A549 (cell line): ENCODE measurements around the gene HEXD. TPM values are rescaled to one million over a fixed set of nuclear protein-coding genes. Genes with fewer than 3 reads are reported as not detected.

Experiments
- ATAC-seq, 2 experiments: fragments of 200-7000 bp in 1 of 2; fragments of >200 bp in 1 of 2; cut with Nextera tagmentation in 1 of 2; cut with Tn5 transposase in 1 of 2; 3 replicates each; pipeline versions ENCODE4 v1.8.0 to v1.9.1; 2018 to 2020; ENCODE audit warnings: mild to moderate bottlenecking in 1 of 2, moderate library complexity in 1 of 2
- CTCF ChIA-PET: fragments of 300-600 bp; sonication (Branson Sonifier 250); formaldehyde crosslinking; extraction: SDS; loops from one replicate; lab custom pipeline; 2021; ENCODE audit warnings: antibody characterized with exemption, inconsistent platforms; lab: Yijun Ruan, JAX
- POLR2A ChIA-PET: fragments of 350-600 bp; formaldehyde crosslinking; extraction: SDS; loops from one replicate; lab custom pipeline; 2021; ENCODE audit warnings: antibody characterized with exemption, inconsistent platforms; lab: Yijun Ruan, JAX
- DNase-seq, 2 experiments: peaks; one replicate each; pipeline versions ENCODE4 v3.0.0 to v3.0.0-alpha.2; 2011 to 2016; ENCODE audit warnings: low read depth in 1 of 2, low spot score in 1 of 2
- FAIRE-seq: peaks from 2 replicates; lab custom pipeline; 2011; peaks lifted over from hg19 to GRCh38; lab: Jason Lieb, UNC
- H3K27ac ChIP-seq, 2 experiments: fragments of >200 bp; sonication (Bioruptor Twin); formaldehyde crosslinking; 3 replicates each; pipeline ENCODE4 v1.5.1; 2016 to 2017
- H3K4me1 ChIP-seq: fragments of >200 bp; sonication (Bioruptor Twin); formaldehyde crosslinking; 3 replicates; pipeline ENCODE4 v1.6.1; 2016
- H3K4me2 ChIP-seq: fragments of >200 bp; sonication (Bioruptor Twin); formaldehyde crosslinking; 3 replicates; pipeline ENCODE4 v1.6.1; 2016
- H3K4me3 ChIP-seq: fragments of >200 bp; sonication (Bioruptor Twin); formaldehyde crosslinking; 3 replicates; pipeline ENCODE4 v1.5.1; 2016
- H3K9me3 ChIP-seq: fragments of >200 bp; sonication (Bioruptor Twin); formaldehyde crosslinking; 3 replicates; pipeline ENCODE4 v1.6.1; 2016
- BHLHE40 ChIP-seq: IDR thresholded peaks from 2 replicates; pipeline ENCODE4 v1.6.1; 2012; ENCODE audit warnings: low read depth, low read length, inconsistent platforms
- CBX2 ChIP-seq: fragments of 200-600 bp; sonication (generic); IDR thresholded peaks from 2 replicates; pipeline ENCODE4 v1.6.1; 2016; ENCODE audit warnings: low read depth, mild to moderate bottlenecking, borderline replicate concordance
- CEBPB ChIP-seq, 2 experiments: fragments of >200 bp in 1 of 2; sonication (Bioruptor Twin) in 1 of 2; formaldehyde crosslinking in 1 of 2; IDR thresholded peaks; 2 replicates each; pipeline ENCODE4 v1.6.1; 2012 to 2016
- CHD2 ChIP-seq: fragments of 150-350 bp; IDR thresholded peaks from 2 replicates; pipeline ENCODE4 v1.6.1; 2014; ENCODE audit warnings: low read length; ENCODE audit not compliant: partially characterized antibody
- CHD4 ChIP-seq: fragments of 200-600 bp; sonication (generic); IDR thresholded peaks from 2 replicates; pipeline ENCODE4 v1.6.1; 2016; ENCODE audit warnings: antibody characterized with exemption, mild to moderate bottlenecking, borderline replicate concordance
- ELK1 ChIP-seq: fragments of 150-350 bp; IDR thresholded peaks from 2 replicates; pipeline ENCODE4 v1.6.1; 2014; ENCODE audit warnings: low read depth, mild to moderate bottlenecking, low read length
- EP300 ChIP-seq, 2 experiments: fragments of >200 bp; sonication (Bioruptor Twin); formaldehyde crosslinking; IDR thresholded peaks; 2 replicates in 1 of 2; 3 replicates in 1 of 2; pipeline ENCODE4 v1.6.1; 2016 to 2017
- ESRRA ChIP-seq: fragments of 150-350 bp; IDR thresholded peaks from 2 replicates; pipeline ENCODE4 v1.6.1; 2014; ENCODE audit warnings: mild to moderate bottlenecking, low read length, borderline replicate concordance
- FOSL2 ChIP-seq, 2 experiments: fragments of 450-650 bp in 1 of 2; fragments of >200 bp in 1 of 2; sonication (Bioruptor Twin) in 1 of 2; formaldehyde crosslinking; IDR thresholded peaks; 2 replicates each; pipeline versions ENCODE4 v1.5.0 to v1.6.1; 2016 to 2020; ENCODE audit warnings: mild to moderate bottlenecking in 1 of 2, moderate library complexity in 1 of 2
- FOXS1 ChIP-seq: fragments of 250-450 bp; sonication (Bioruptor Pico); IDR thresholded peaks from 2 replicates; pipeline ENCODE4 v1.5.0; 2020; ENCODE audit warnings: mild to moderate bottlenecking, moderate library complexity
- HDAC2 ChIP-seq: fragments of 200-600 bp; sonication (generic); IDR thresholded peaks from 2 replicates; pipeline ENCODE4 v1.6.1; 2016
- HEYL ChIP-seq: fragments of 250-450 bp; sonication (Bioruptor Pico); IDR thresholded peaks from 2 replicates; pipeline ENCODE4 v1.8.0; 2021; ENCODE audit warnings: mild to moderate bottlenecking, moderate library complexity
- HMGXB4 ChIP-seq: fragments of 250-450 bp; sonication (Bioruptor Pico); IDR thresholded peaks from 2 replicates; pipeline ENCODE4 v1.5.0; 2021; ENCODE audit warnings: mild to moderate bottlenecking, moderate library complexity, borderline replicate concordance
- JUN ChIP-seq, 2 experiments: fragments of >200 bp; sonication (Bioruptor Twin); formaldehyde crosslinking; IDR thresholded peaks; 2 replicates in 1 of 2; 3 replicates in 1 of 2; pipeline ENCODE4 v1.6.1; 2016 to 2017
- KDM5A ChIP-seq: fragments of 200-600 bp; sonication (generic); IDR thresholded peaks from 2 replicates; pipeline ENCODE4 v1.6.1; 2016; ENCODE audit warnings: antibody characterized with exemption, mild to moderate bottlenecking
- MAX ChIP-seq: IDR thresholded peaks from 2 replicates; pipeline ENCODE4 v1.6.1; 2012
- MAZ ChIP-seq: fragments of 150-350 bp; IDR thresholded peaks from 2 replicates; pipeline ENCODE4 v1.6.1; 2014; ENCODE audit warnings: antibody characterized with exemption, low read depth, low read length, borderline replicate concordance
- PHF8 ChIP-seq: fragments of 200-600 bp; sonication (generic); IDR thresholded peaks from 2 replicates; pipeline ENCODE4 v1.6.1; 2016; ENCODE audit warnings: low read depth, mild to moderate bottlenecking, antibody characterized with exemption, moderate library complexity, borderline replicate concordance
- POLR2A ChIP-seq: IDR thresholded peaks from 2 replicates; pipeline ENCODE4 v1.6.1; 2012; ENCODE audit warnings: mild to moderate bottlenecking, low read length
- POLR2AphosphoS2 ChIP-seq: conservative IDR thresholded peaks from 2 replicates; pipeline ENCODE4 v1.6.1; 2012; ENCODE audit warnings: low read length, improper control_type of control experiment, inconsistent platforms
- RAD21 ChIP-seq, 2 experiments: fragments of >200 bp in 1 of 2; sonication (Bioruptor Twin) in 1 of 2; formaldehyde crosslinking in 1 of 2; IDR thresholded peaks in 1 of 2; conservative IDR thresholded peaks in 1 of 2; 2 replicates in 1 of 2; 3 replicates in 1 of 2; pipeline ENCODE4 v1.6.1; 2012 to 2018; ENCODE audit warnings: inconsistent platforms in 1 of 2
- RARB ChIP-seq: fragments of 250-450 bp; sonication (Bioruptor Pico); IDR thresholded peaks from 2 replicates; pipeline ENCODE4 v1.8.0; 2021; ENCODE audit warnings: mild to moderate bottlenecking, moderate library complexity
- RCOR1 ChIP-seq: fragments of 150-350 bp; IDR thresholded peaks from 2 replicates; pipeline ENCODE4 v1.6.1; 2014; ENCODE audit warnings: antibody characterized with exemption, low read length, low read depth
- TFCP2L1 ChIP-seq: fragments of 250-450 bp; sonication (Bioruptor Pico); IDR thresholded peaks from 2 replicates; pipeline ENCODE4 v1.5.0; 2021; ENCODE audit warnings: mild to moderate bottlenecking
- ZC3H11A ChIP-seq: fragments of 450-650 bp; IDR thresholded peaks from 2 replicates; pipeline ENCODE4 v1.6.1; 2014; ENCODE audit warnings: antibody characterized with exemption, mild to moderate bottlenecking
- ZNF302 ChIP-seq: fragments of 250-450 bp; sonication (Bioruptor Pico); IDR thresholded peaks from 2 replicates; pipeline ENCODE4 v1.9.0; 2021; ENCODE audit warnings: inconsistent platforms, mild to moderate bottlenecking, moderate library complexity
- WGBS: methylation state at CpG from one replicate; pipeline ENCODE4 v1.1.6; 2017; ENCODE audit errors: missing lambda C conversion rate; 5-methylcytosine and 5-hydroxymethylcytosine counted together
- polyA plus RNA-seq, 4 experiments: library from polyadenylated mRNA; depleted of rRNA in 3 of 4; stranded (reverse); fragments of >200 nt; fragmentation: RNase III in 1 of 4; extraction: RNeasy Plus Mini Kit Qiagen cat#74134 plus additional on column Dnase treatment in 1 of 4; gene quantifications; 2 replicates in 3 of 4; 3 replicates in 1 of 4; pipeline ENCODE4 v1.2.3, GENCODE V29; 2011 to 2017
- TF ChIP-seq, protein P1 (sequence below): fragments of 250-450 bp; sonication (Bioruptor Pico); IDR thresholded peaks from 2 replicates; pipeline ENCODE4 v1.5.0; 2020; ENCODE audit warnings: low read depth, mild to moderate bottlenecking, moderate library complexity

Gene HEXD
- polyA plus RNA-seq, 2 of the 4 experiments (the other 2 are of a cell fraction): 18.0 to 19.5 TPM

GRCh38 chr17:82442643-82443464 is 24.7 kb downstream of the HEXD start:
- H3K4me2 ChIP-seq: no peak overlapping the region
- H3K27ac ChIP-seq: no peak overlapping the region
- CTCF ChIA-PET: interaction anchor here (0.6 to 1.1 kb wide), 5 partner anchors 15 to 225 kb away, joined by 3 to 4 read pairs (median 3); no protein-coding TSS in a partner anchor
- DNase-seq: no peak
- H3K4me1 ChIP-seq: no peaks in the 10 kb centered on the region
- FAIRE-seq: no peak
- TF ChIP-seq MAX: no peak
- TF ChIP-seq RAD21 (conservative IDR thresholded peaks at IDR 0.05 in 1 of 2, IDR thresholded peaks at IDR 0.05 in 1 of 2): no peak
- no peak for TF ChIP-seq ESRRA
- TF ChIP-seq FOSL2 (IDR thresholded peaks at IDR 0.05): no peak
- no peak for TF ChIP-seq FOSL2 (CRISPR knock-in tag; IDR thresholded peaks at IDR 0.05)
- no peak for TF ChIP-seq KDM5A
- TF ChIP-seq POLR2A: no peak
- no peak for TF ChIP-seq PHF8
- no peak for TF ChIP-seq ZNF302 (CRISPR knock-in tag)
- no peak for TF ChIP-seq CEBPB (IDR thresholded peaks at IDR 0.05)
- no peak for TF ChIP-seq POLR2AphosphoS2
- TF ChIP-seq EP300 (IDR thresholded peaks at IDR 0.05): no peak
- TF ChIP-seq, protein P1, sequence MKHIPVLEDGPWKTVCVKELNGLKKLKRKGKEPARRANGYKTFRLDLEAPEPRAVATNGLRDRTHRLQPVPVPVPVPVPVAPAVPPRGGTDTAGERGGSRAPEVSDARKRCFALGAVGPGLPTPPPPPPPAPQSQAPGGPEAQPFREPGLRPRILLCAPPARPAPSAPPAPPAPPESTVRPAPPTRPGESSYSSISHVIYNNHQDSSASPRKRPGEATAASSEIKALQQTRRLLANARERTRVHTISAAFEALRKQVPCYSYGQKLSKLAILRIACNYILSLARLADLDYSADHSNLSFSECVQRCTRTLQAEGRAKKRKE: no peak
- no peak overlapping the region for H3K4me3 ChIP-seq
- WGBS: 92% methylated on average over 26 of the region's 28 CpGs
- ATAC-seq: no peak
- H3K9me3 ChIP-seq: no peaks in the 10 kb centered on the region
- POLR2A ChIA-PET: no interaction called here

DNA sequence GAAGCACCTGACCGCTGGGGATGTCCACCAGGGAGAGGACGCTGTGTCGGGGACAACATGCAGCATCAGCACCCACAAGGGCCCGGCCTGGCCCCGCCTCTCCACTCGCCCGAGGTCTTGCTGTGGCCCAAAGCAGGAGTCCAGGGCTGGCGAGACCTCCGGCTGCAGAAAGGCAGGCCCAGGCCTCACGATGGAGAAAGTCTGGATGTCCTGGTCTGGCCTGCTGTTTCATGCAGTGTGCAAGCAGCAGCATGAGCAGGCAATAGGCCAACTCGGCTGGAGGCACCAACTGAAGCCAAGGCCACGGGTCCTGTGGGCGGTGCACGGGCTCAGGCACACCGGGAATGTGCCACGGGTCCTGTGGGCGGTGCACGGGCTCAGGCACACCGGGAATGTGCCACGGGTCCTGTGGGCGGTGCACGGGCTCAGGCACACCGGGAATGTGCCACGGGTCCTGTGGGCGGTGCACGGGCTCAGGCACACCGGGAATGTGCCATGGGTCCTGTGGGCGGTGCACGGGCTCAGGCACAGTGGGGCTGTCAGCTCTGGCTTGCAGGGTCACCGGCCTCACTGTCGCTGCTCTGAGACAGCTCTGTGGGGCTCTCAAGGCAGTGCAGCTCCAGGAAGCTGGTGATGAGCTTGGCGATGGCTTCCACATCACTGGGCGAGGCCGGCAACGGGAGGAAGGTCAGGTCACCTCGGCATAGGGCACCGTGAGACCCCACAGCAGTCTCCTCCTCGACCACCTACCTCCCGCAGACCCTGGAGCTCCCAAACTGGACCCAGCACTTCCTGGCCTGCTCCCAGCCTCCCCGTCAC is 25.5 kb downstream of the HEXD start:
- no peaks in the 10 kb centered on the region for H3K9me3 ChIP-seq
- H3K4me1 ChIP-seq: no peaks in the 10 kb centered on the region
- no peak overlapping the region for H3K4me2 ChIP-seq
- H3K4me3 ChIP-seq: no peak overlapping the region
- ChIA-PET CTCF (interaction anchor here (0.6 to 1.1 kb wide), 5 partner anchors 16 to 224 kb away, joined by 3 read pairs; no protein-coding TSS in a partner anchor), POLR2A (no interaction called here)
- 90% methylated on average over 25 of the region's 40 CpGs for WGBS
- FAIRE-seq: no peak
- no peak; a peak in 1 of 6 replicates for ATAC-seq
- DNase-seq: no peak
- TF ChIP-seq RCOR1: no peak
- no peak for TF ChIP-seq CHD4
- no peak for TF ChIP-seq BHLHE40
- TF ChIP-seq CEBPB (IDR thresholded peaks at IDR 0.05): no peak
- no peak for TF ChIP-seq CHD2
- no peak for TF ChIP-seq CBX2
- no peak overlapping the region for H3K27ac ChIP-seq

DNA sequence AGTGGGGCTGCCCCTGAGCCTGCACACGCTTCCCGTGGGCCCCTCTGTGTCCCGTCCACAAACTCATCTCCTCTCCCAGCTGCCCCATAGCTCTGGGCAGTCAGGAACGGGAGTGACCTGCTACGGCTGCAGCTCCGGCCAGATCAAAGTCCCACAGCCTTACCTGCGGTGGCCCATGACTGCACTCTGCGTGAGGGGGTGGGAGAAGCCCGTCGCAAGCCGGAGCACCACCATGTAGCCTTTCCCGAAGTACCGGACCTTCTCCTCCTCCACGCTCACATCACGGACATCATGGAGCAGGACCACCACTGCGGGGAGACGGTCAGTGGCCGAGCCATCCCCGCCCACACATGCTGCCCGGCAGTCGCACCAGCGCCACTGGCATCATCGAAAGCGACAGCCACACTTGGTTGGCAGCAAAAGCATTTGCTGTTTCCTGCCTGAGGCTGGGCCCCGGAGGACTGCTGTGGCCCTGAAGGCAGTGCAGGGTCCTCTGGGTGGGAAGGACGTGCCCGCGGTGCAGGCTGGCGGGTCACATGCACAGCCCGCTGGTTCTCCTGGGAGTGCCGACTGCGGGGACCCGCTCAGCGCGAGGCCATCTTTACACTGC is 26.2 kb downstream of the HEXD start:
- H3K4me1 ChIP-seq: peaks cover 3% of the 10 kb centered on the region; the same call in 1 of the 3 replicates
- no peak overlapping the region for H3K4me2 ChIP-seq
- no peak overlapping the region for H3K27ac ChIP-seq
- 94% methylated on average over 35 of the region's 35 CpGs for WGBS
- CTCF ChIA-PET: interaction anchor here (0.6 to 1.1 kb wide), 3 partner anchors 109 to 144 kb away, joined by 3 read pairs; no protein-coding TSS in a partner anchor
- DNase-seq: no peak
- H3K9me3 ChIP-seq: no peaks in the 10 kb centered on the region
- POLR2A ChIA-PET: no interaction called here
- no peak for FAIRE-seq
- H3K4me3 ChIP-seq: no peak overlapping the region
- no peak for ATAC-seq
- no peak for TF ChIP-seq CHD2
- no peak for TF ChIP-seq ELK1
- no peak for TF ChIP-seq TFCP2L1
- TF ChIP-seq JUN (IDR thresholded peaks at IDR 0.05): no peak; a peak in 1 of 5 replicates
- TF ChIP-seq ZNF302 (CRISPR knock-in tag): no peak
- no peak for TF ChIP-seq ZC3H11A
- no peak for TF ChIP-seq MAZ
- TF ChIP-seq RARB (CRISPR knock-in tag): no peak
- TF ChIP-seq HDAC2: no peak
- TF ChIP-seq HMGXB4 (CRISPR knock-in tag): no peak
- TF ChIP-seq CEBPB (IDR thresholded peaks at IDR 0.05): no peak
- no peak for TF ChIP-seq HEYL
- TF ChIP-seq FOXS1 (CRISPR knock-in tag): no peak
- TF ChIP-seq FOSL2 (IDR thresholded peaks at IDR 0.05): no peak
- TF ChIP-seq FOSL2 (CRISPR knock-in tag; IDR thresholded peaks at IDR 0.05): no peak
